ENCODE data around the gene FXYD6.
"Not testable (repeated sequence)": the region's sequence is repeated elsewhere in the genome, so short reads cannot be mapped to it uniquely, and the experiment has no call there.

Gene FXYD6, protein sequence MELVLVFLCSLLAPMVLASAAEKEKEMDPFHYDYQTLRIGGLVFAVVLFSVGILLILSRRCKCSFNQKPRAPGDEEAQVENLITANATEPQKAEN

GRCh38 chr11:117876341-117877119 is at the start of gene FXYD6:
FXYD6 (minus strand) TSS chr11:117876658; CDS start chr11:117842776, 33,882 bp downstream.
- peak; percentile 21 for DNase-seq

DNA sequence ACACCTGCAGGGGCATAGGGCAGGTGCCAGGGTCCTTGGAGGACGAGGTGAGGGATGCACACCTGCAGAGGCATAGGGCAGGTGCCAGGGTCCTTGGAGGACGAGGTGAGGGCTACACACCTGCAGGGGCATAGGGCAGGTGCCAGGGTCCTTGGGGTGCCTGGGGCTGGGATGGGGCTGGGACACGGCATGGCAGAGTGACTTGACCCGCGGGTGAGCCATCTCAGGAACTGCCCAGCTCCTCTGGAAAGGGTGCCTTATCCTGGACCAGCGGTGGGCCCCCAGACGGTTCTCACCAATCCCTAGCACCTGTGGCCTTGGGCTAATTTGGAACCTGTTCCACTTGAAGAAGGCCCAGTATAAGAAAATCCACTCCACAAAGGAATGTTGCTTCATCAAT is 49.7 kb upstream of the FXYD6 start:
- not testable (repeated sequence) for DNase-seq

DNA sequence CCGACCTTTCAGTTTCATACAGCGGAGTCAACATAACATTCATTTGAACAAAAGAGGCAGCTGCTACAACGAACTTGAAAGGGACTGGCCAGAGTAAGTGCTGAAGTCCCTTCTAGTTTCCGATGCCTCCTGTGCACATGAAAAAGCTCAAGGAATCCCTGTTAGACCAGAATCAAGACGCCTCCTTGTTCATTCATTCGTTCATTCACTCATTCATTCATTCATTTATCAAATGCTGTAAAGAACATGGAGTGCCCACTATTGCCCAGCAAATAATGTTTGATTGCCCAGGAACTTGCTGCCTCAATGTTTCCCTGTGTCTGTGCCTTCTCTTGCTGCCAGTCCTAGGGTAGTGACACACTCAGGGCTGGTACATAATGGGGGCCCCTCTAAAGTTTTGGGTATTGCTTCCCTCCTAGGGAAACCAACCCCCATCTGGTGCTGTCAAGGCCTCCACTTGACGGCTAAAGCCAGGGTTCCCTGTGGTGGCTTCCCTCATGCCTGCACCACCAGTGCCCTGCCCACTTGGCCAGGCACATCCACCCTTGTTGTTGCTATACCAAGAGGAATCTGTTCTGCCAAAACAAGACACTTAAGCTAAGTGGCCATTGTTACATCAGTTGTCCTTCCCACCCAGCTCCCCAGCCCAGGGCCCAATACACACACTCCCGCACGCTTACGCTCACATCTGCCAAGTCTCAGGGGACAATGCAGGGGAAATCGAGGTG is 48.9 kb upstream of the FXYD6 start:
- DNase-seq = no peak

GRCh38 chr11:117924631-117925170 is 48.2 kb upstream of the FXYD6 start:
- DNase-seq = no peak

DNA sequence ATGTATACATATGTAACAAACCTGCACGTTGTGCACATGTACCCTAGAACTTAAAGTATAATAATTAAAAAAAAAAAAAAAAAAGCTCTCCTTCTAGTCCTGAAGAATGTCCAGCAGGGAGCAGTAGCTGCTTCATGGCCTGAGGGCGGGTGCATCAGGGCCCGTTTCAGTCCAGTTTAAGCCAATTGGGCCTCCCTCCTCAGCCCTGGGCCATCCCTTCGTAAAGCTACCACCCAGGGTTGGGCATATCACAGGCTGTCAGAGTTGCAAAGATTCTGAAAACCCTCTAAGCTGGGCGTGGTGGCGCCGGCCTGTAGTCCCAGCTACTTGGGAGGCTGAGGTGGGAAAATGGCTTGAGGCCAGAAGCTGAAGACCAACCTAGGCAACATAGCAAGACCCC is 47.3 kb upstream of the FXYD6 start:
- peak; percentile 26 for DNase-seq

DNA sequence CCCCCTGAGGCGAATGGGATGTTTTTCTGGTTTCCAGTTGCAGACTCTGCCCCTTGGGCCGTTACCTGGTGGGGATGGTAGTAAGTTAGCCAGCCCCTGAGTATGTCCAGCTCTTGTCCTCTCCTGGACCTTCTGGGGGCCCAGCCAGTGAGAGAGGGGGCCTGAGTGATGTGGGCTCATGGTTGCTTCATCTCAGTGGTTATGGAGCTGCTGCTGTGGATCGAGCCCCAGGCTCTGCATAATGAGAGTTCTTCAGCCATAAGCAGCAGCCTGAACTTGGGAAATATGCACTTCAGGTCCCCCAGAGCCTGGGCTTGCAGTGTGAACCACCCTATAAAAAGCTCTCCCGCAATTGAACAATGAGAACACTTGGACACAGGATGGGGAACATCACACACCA is 46.8 kb upstream of the FXYD6 start:
- no peak for DNase-seq

- no peak for DNase-seq
Measured at GRCh38 chr11:117921893-117922292, 45.4 kb upstream of the FXYD6 start.

DNA sequence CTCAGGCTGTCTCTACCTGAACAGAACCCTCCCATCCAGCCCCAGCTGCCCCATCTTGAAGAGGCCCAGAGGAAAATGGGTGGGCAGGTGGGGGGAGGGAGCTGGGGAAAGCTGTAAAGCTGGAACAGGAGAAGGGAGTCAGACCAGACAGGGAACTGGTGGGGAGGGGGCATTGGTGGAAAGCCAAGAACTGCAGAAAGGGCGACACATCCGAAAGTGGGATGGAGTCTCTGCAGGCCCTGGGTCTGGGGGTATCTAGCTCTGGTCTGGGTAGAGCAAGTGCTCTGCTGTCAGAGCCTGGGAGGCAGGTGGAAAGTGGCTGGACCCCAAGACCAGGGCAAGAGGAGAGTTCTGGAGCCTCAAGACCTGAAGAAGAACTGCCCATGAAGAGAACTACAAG is 45.0 kb upstream of the FXYD6 start:
- no peak for DNase-seq

- DNase-seq = peak; percentile 56
Measured at GRCh38 chr11:117919781-117920221, 43.3 kb upstream of the FXYD6 start.

- peak; percentile 50 for DNase-seq
Measured at GRCh38 chr11:117919341-117919740, 42.9 kb upstream of the FXYD6 start.

DNA sequence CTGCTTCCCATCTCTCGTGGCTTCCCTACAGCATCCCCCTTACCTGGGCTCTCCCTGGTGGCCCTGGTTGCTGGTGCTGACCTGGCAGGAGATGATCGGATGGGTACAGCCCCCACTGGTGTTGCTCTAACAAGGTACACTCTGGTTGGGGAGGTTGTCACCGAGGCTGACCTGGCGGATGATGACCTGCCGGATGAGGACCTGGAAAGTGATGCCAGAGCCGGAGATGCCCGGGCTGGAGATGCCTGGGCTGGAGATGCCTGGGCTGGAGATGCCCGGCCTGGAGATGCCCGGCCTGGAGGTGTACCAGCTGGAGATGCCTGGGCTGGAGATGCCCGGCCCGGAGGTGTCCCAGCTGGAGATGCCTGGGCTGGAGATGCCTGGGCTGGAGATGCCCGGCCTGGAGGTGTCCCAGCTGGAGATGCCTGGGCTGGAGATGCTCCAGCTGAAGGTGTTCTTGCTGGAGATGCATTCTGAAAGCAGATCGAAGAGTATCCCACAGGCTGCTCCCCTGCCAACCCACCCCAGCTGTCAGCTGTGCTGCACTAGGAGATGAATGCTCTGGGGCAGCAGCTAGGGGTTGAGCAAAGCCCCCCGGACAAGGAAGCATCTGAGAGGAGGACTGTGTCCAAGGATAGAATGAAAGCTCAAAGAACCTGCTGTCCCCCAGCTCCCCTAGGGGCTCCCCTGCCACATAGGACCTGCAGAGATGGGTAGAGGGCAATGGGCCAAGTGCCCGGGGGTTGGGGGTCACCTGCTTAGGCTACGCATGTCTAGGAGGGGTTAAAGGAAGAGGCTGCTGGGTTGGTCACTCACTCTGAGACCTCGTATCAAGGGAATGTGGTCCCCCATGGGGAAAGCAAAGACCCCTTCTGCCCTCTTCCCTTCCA is 42.2 kb upstream of the FXYD6 start:
- no peak for DNase-seq

GRCh38 chr11:117917591-117918151 is 41.2 kb upstream of the FXYD6 start:
- DNase-seq = no peak

DNA sequence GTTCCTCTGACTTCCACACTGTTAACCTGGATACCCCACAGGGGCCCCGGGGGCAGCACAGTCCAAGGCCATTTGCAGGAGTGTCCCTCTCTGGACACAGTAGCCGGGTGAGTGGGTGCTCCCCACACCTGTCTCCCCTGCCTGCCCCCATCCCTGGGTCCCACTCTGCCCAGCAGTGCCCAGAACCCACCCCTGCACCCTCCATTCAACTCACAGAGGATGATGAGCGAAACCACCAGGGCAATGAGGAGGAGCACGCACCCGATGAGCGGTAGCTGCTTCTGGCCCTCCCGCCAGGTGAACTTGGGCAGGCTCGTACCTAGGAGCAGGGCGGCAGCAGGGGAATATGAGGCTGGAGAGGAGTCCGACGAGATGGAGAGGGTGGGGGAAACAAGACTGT is 40.5 kb upstream of the FXYD6 start:
- DNase-seq = no peak

GRCh38 chr11:117915672-117916235 is 39.3 kb upstream of the FXYD6 start:
- DNase-seq = no peak

DNA sequence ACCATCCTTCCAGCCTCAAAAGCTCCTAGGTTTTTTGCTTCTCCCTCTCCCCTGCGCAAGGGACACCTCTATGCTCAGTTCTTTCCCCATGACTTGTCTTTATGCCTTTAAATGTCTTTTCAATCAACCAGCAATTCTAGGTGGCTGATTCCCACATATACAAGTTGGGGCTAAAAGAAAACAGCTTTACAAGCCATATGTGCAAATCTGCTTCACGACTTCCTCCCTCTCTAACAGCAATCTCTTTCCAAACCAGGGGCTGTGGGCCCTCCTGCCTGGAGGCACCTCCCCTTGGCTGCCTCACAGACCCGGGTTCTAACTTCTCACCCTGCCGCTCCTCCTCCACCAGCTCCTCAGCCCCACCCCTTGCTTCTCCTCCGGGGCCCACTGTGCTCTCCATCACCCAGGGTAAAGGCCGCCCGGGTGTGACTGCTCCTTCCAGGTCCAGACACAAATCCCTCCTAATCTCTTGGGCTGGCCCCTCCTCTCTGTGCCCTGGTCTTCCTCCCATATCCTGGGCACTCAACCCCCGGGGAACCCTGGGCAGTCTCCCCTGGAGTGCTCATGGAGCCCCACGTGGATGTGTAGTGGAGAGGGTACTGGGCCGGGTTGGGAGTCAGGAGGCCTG is 38.6 kb upstream of the FXYD6 start:
- no peak for DNase-seq

GRCh38 chr11:117914398-117914761 is 37.9 kb upstream of the FXYD6 start:
- no peak for DNase-seq

GRCh38 chr11:117913736-117914397 is 37.4 kb upstream of the FXYD6 start:
- no peak for DNase-seq

DNA sequence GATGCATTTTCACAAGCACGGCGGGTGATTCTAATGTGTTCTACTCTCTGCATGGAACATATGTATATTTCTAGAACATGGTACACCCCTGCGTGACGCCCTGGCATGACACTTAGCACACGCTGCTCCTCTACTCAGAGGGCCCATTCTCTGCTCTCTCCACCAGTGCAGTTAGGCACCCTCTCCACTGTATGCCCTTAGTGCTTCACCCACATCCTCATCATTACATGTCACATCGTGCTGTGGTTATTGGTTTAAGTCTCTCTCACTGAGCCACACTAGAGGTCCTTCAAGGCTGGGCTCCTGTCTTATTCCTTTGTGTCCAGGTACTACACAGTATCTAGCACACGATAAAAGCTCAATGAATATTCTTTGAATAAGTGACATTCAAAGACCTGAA is 36.0 kb upstream of the FXYD6 start:
- no peak for DNase-seq

DNA sequence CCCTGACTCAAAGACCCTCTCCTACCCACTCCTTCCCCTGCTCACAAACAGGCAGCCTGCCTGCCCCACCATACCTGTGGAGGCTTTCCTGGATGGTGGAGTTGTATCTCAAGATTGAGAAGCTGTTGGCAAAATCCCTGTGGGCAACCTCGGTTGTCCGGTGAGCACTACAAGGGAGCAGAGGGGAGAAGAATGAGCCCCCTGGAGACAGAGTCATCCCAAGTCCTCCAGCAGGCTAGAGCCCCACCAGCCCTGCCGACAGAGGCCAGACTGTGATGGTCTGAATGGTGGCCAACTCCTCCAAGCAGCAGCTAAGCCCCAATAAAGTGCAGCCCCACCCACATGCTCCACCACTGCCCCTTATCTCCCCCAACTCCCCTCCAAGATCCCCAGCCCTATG is 35.2 kb upstream of the FXYD6 start:
- no peak for DNase-seq

- no peak for DNase-seq
Measured at GRCh38 chr11:117910941-117911655, 34.6 kb upstream of the FXYD6 start.

Measured in suppressor macrophage treated with lipopolysaccharide for 4 hours (primary cell).